Measurements from ENCODE around the gene PCDHGA6. TPM values are rescaled to one million over a fixed set of nuclear protein-coding genes. Genes with fewer than 3 reads are reported as not detected.
"Not testable (repeated sequence)": the region's sequence is repeated elsewhere in the genome, so short reads cannot be mapped to it uniquely, and the experiment has no call there.

PCDHGA6 gene
- total and polyA plus RNA-seq, 9 of the 15 experiments (the other 6 are each of a cell fraction or from before 2014, with no cell fraction given): 0.01 to 0.18 (median 0.09) TPM; not detected in 1

GRCh38 chr5:141394401-141395187, 20.9 kb downstream of the PCDHGA6 start:
- H3K27ac ChIP-seq (ENCODE audit: extremely low read depth, low read depth, low read length): not testable (repeated sequence)

More at GRCh38 chr5:141394401-141395187, 20.9 kb downstream of the PCDHGA6 start:
- H3K9me1 ChIP-seq (ENCODE audit: control insufficient read depth, insufficient read depth, low read length); H3K4me2 ChIP-seq (ENCODE audit: insufficient read depth, low read length); H3K36me3 ChIP-seq (ENCODE audit: control insufficient read depth, insufficient read depth, low read length); BruUV-seq (replicated peaks); H2AFZ ChIP-seq (ENCODE audit: low read depth, low read length); H4K20me1 ChIP-seq (replicated peaks; ENCODE audit: control insufficient read depth, insufficient read depth, low read length); in situ Hi-C loops (cut with MboI); H3K4me3 ChIP-seq; H3K9ac ChIP-seq (ENCODE audit: insufficient read depth in 1 of 2, low read depth in 2 of 2, low read length in 2 of 2); DNase-seq (ENCODE audit: extremely low read depth in 1 of 4, low spot score in 3 of 4); POLR2A ChIA-PET; ATAC-seq; intact Hi-C loops (cut with micrococcal nuclease); FAIRE-seq; CTCF ChIA-PET (ENCODE audit: low intra/inter-chr PET ratio); H3K9me3 ChIP-seq (replicated peaks; ENCODE audit: control insufficient read depth, insufficient read depth, low read depth, low read length); H3K79me2 ChIP-seq (ENCODE audit: control insufficient read depth, insufficient read depth, low read length); TF ChIP-seq REST (CRISPR knock-in tag; IDR thresholded peaks at IDR 0.05; ENCODE audit: low read depth): not testable (repeated sequence)
- H3K27me3 ChIP-seq (ENCODE audit: control insufficient read depth in 2 of 2, insufficient read depth in 2 of 2, low read length in 2 of 2): peaks cover 0 to 26% of the 10 kb centered on the region in 2 experiments; a peak in 3 of 5 replicates
- peak; percentile 31; the same call in 1 of the 2 replicates for TF ChIP-seq REST (IDR thresholded peaks at IDR 0.05; ENCODE audit: borderline replicate concordance)
- WGBS (ENCODE audit: insufficient coverage, low coverage, missing lambda C conversion rate): 11% methylated on average over 34 of the region's 53 CpGs
- peaks cover 0 to 14% of the 10 kb centered on the region in 2 experiments; a peak in 1 of 5 replicates for H3K4me1 ChIP-seq (replicated peaks in 1 of 2; ENCODE audit: control insufficient read depth in 2 of 2, insufficient read depth in 2 of 2, low read length in 2 of 2)
